IgD-negative memory B cell (primary cell): ENCODE data around the gene FBXW5. TPM values are rescaled to one million over a fixed set of nuclear protein-coding genes. Genes with fewer than 3 reads are reported as not detected.

Source experiments
- H3K27ac Mint-ChIP-seq, 3 donors: one replicate each; pipeline ENCODE4 v1.8.0; 2020 to 2022; ENCODE audit warnings: mild to moderate bottlenecking in 3 of 3, mixed read lengths in 3 of 3, moderate library complexity in 1 of 3
- H3K27me3 Mint-ChIP-seq: one replicate; pipeline ENCODE4 v1.8.0; 2021; ENCODE audit warnings: mixed read lengths
- H3K36me3 Mint-ChIP-seq: one replicate; pipeline ENCODE4 v1.8.0; 2020; ENCODE audit warnings: mild to moderate bottlenecking, mixed read lengths
- H3K4me1 Mint-ChIP-seq, 3 donors: one replicate each; pipeline ENCODE4 v1.8.0; 2020 to 2022; ENCODE audit warnings: mixed read lengths in 3 of 3, mild to moderate bottlenecking in 1 of 3
- H3K4me3 Mint-ChIP-seq, 4 donors: one replicate each; pipeline ENCODE4 v1.8.0; 2020 to 2022; ENCODE audit warnings: mild to moderate bottlenecking in 4 of 4, mixed read lengths in 4 of 4, moderate library complexity in 3 of 4
- H3K9me3 Mint-ChIP-seq, 3 donors: one replicate each; pipeline ENCODE4 v1.8.0; 2020 to 2021; ENCODE audit warnings: mixed read lengths in 3 of 3, mild to moderate bottlenecking in 1 of 3
- polyA plus RNA-seq: library from polyadenylated mRNA; unstranded; fragments of 300-500 nt; fragmentation: Illumina TruSeq; gene quantifications from one replicate; pipeline ENCODE4 v1.2.3, GENCODE V29; 2021

The FBXW5 gene, protein sequence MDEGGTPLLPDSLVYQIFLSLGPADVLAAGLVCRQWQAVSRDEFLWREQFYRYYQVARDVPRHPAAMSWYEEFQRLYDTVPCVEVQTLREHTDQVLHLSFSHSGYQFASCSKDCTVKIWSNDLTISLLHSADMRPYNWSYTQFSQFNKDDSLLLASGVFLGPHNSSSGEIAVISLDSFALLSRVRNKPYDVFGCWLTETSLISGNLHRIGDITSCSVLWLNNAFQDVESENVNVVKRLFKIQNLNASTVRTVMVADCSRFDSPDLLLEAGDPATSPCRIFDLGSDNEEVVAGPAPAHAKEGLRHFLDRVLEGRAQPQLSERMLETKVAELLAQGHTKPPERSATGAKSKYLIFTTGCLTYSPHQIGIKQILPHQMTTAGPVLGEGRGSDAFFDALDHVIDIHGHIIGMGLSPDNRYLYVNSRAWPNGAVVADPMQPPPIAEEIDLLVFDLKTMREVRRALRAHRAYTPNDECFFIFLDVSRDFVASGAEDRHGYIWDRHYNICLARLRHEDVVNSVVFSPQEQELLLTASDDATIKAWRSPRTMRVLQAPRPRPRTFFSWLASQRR
- 108 TPM for polyA plus RNA-seq

DNA sequence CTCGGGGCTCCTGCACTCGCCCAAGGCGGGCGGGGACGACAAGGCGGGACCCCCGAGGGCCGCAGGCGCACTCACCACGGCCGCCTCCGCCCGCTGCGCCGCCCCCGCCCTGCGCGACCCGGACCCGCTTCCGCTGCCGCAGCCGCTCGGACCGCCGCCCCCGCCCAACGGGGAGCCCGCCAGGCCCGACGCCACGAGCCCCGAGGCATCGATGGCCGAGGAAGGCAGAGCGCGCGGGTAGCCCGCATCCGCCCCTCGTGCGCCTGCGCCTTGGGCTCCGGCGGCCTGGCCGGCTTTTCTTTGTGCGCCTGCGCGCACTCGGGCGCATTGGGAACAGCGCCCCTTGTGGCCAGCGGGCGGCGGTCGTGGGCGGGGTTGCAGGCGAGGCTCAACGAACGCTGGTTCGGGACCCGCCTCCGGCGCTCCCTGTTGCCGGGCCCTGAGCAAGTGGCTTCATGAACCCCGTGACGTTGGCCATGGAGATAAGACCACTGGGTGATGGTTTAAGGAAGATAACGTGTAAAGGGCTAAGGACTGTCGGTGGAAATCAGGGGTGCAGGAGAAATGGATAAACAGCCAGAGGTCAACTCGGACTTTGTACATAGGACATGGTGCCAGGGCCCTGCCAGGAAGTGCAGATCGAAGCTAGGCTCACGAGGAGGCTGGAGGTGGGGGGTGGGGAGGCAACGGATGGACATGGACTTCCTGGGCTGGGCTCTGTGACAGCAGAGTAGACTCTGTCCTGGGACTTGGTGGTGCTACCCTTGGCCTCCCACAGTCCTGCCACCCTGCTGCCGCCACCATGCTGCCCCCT is at the start of gene FBXW5, which contains the start of gene C8G:
Gene FBXW5, minus strand, starts transcription at position 220 of the 814 bp plus-strand sequence. CDS start 655 bp downstream, outside the sequence.
Gene C8G, plus strand, starts transcription at position 725 of the 814 bp plus-strand sequence. Its CDS starts 78 bp downstream, at position 803.
- Mint-ChIP-seq H3K27ac (peak within 1 kb of the TSS in 2 of 3 donors; percentile 87 to 90), H3K4me1 (peaks cover 0 to 8% (median 1%) of the 10 kb centered on the region in 3 donors), H3K9me3 (no peaks in the 10 kb centered on the region), H3K36me3 (no peaks in the 10 kb centered on the region), H3K4me3 (peak within 1 kb of the TSS; percentile 76 to 87 (median 82)), H3K27me3 (no peaks in the 10 kb centered on the region)

DNA sequence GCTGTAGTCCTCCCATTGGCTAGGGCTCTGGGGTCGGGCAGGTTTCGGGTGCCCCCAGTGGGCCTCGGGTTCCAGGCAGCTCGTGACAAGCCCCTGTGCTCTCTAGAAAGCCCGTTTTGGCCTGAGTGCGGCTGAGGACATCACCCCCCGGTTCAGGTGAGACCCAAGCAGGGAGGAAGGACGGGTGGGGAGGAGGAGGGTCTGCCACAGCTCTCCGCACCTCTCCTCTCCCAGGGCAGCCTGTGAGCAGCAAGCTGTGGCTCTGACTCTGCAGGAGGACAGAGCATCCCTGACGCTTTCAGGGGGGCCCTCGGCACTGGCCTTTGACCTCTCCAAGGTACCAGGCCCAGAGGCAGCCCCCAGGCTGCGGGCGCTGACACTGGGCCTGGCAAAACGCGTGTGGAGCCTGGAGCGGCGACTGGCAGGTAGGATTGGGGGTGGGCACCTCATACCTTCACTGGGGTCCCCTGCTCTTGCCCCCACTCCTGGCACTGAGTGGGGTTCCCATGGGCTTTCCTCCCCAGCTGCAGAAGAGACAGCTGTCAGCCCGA is 48.4 kb upstream of the FBXW5 start:
- Mint-ChIP-seq H3K27ac (peak overlapping the region; percentile 87 to 95 (median 90)), H3K9me3 (no peaks in the 10 kb centered on the region), H3K36me3 (no peaks in the 10 kb centered on the region), H3K4me1 (peaks cover 12 to 14% (median 13%) of the 10 kb centered on the region in 3 donors), H3K4me3 (peak overlapping the region; percentile 86 to 95 (median 89)), H3K27me3 (peaks cover 4% of the 10 kb centered on the region)

DNA sequence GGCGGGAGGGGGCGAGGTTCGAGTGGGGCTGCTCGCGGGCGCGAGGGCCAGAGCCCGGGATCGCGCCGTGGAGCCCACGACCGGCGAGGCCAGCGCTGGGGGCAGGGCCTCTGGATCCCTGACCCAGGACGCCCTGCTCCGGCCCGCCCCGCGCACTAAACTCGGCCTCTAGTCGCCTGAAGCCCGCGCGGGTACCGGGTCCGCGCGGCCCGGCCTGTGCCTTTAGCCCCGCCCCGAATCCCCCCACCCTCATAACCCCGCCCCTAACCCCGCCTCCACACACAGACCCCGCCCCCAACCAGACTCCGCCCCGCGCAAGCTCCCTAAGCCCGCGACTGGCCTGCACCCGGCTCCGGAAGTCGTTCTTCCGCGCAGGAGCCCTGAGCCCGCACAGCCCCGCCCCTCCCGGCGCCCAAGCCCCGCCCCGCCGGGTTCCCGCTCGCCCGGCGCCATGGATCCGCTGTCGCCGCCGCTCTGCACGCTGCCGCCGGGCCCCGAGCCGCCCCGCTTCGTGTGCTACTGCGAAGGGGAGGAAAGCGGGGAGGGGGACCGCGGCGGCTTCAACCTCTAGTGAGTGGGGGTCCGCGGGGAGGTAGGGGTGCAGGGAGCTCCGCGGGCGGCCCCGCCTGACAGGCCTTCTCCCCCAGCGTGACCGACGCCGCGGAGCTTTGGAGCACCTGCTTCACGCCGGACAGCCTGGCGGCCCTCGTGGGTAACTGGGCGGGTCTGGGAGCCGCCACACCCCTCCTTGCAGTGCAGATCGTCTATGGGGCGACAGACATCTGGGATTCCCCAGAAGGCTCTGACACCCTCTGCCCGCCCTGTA is 47.7 kb upstream of the FBXW5 start, which contains the start of gene PAXX:
Gene PAXX, plus strand, starts transcription at position 430 of the 826 bp plus-strand sequence. Its CDS starts 22 bp downstream, at position 452.
- peaks cover 8% of the 10 kb centered on the region for H3K27me3 Mint-ChIP-seq
- peak within 1 kb of the TSS; percentile 86 to 95 (median 89) for H3K4me3 Mint-ChIP-seq
- no peaks in the 10 kb centered on the region for H3K9me3 Mint-ChIP-seq
- peaks cover 8 to 11% (median 9%) of the 10 kb centered on the region in 3 donors for H3K4me1 Mint-ChIP-seq
- peak within 1 kb of the TSS; percentile 87 to 95 (median 90) for H3K27ac Mint-ChIP-seq
- no peaks in the 10 kb centered on the region for H3K36me3 Mint-ChIP-seq

DNA sequence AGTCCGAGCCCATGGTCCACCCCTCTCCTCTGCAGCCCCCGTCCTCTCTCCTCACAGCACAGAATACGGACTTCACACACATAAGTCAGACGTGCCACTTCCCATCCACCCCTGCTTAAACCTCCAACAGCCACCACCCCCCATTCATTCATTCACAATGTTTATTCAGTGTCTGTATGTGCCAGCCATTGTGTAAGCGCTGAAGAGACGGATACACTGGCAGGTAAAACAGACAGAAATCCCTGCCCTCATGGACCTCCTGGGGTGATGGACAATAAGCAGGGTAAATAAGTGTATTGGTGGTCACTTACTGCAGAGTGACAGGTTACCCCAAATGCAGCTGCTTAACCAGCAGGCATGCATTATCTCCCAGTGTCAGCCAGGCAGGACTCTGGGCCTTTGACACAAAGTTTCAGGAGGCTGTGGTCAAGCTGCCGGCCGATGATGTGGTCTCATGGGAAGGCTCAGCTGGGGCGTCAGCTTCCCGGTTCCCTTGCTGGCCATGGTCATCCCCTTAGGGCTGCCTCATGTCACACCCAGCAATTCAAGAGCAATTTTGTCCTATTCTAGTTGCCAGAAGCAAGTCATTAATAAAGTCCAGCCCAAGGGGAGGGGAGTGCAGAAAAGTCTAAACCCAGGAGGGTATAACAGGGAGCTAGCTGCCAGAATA is 45.8 kb upstream of the FBXW5 start:
- H3K9me3 Mint-ChIP-seq: no peaks in the 10 kb centered on the region

DNA sequence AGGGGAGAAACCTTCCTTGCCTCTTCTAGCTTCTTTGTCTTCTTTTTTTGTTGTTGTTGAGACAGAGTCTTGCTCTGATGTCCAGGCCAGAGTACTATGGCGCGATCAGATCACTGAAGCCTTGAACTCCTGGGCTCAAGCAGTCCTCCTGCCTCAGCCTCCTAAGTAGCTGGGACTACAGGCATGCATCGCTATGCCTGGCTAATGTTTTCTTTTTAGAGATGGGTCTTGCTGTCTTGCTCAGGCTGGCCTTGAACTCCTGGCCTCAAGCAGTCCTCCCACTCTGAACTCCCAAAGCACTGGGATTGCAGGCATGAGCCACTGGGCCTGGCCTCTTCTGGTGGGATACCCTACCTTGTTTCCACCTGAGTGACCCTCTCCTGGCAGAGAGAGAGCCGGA is 44.3 kb upstream of the FBXW5 start:
- H3K4me3 Mint-ChIP-seq: peak overlapping the region in 1 of 4 donors; percentile 41
- peaks cover 8 to 9% (median 9%) of the 10 kb centered on the region in 3 donors for H3K4me1 Mint-ChIP-seq
- peak overlapping the region in 1 of 3 donors; percentile 19 for H3K27ac Mint-ChIP-seq
- no peaks in the 10 kb centered on the region for H3K9me3 Mint-ChIP-seq
- H3K36me3 Mint-ChIP-seq: peaks cover under 1% of the 10 kb centered on the region
- H3K27me3 Mint-ChIP-seq: peaks cover 17% of the 10 kb centered on the region

More for the DNA sequence above, 45.8 kb upstream of the FBXW5 start:
- Mint-ChIP-seq H3K4me3 (peak overlapping the region in 3 of 4 donors; percentile 18 to 86 (median 77)), H3K36me3 (no peaks in the 10 kb centered on the region), H3K27me3 (peaks cover 14% of the 10 kb centered on the region), H3K27ac (peak overlapping the region in 2 of 3 donors; percentile 37 to 67), H3K4me1 (peaks cover 6 to 9% (median 8%) of the 10 kb centered on the region in 3 donors)

DNA sequence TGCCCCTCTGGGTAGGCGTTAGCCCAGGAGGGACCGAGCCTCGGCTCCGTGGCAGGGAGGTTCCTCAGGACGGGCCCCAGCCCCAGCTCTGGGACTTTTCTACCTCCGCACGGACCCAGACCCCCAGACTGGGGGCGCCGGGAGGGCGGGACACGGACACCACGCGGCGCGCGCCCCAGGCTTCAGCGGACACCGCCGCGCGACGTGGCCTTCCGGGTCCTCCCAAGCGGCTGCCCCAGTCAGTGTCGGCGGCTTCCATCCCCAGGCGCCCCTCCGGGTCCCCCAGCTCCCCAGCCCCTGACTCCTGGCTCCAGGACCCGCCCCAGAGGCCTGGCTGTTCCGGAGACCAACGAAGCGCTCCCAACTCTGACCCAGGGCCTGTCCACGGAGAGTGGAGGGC is 41.3 kb upstream of the FBXW5 start:
- Mint-ChIP-seq H3K36me3 (peaks cover 2% of the 10 kb centered on the region), H3K27me3 (peaks cover 30% of the 10 kb centered on the region), H3K9me3 (no peaks in the 10 kb centered on the region), H3K27ac (peak overlapping the region in 1 of 3 donors; percentile 45), H3K4me1 (peaks cover 3 to 8% (median 7%) of the 10 kb centered on the region in 3 donors), H3K4me3 (peak overlapping the region in 1 of 4 donors; percentile 37)

DNA sequence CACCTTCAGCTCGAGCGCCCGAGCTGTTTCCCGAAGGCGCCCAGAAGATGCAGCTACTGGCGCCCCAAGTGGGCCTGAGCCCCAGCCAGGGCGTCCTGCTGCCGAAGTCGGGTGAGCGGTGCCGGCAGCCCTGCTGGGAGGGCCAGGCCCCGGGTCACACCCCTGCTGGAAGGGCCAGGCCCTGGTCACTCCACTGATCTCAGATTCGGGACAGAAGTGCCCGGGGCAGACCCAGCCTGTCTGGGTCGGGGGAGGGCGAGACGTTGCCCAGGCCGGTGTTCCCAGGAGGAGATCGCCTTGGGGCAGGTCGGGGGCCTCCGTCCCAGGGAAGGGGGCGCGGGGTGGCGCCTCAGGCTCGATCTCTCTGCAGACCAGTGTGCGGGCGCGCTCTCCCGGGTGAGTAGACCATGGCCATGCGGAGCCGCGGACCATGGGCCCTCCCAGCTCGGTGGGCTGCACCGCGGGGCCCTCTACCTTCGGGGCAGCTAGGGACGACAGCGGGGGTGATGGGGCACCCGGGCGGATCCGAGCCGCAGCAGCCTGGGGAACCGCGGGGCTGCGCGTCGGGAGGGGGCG is 40.6 kb upstream of the FBXW5 start:
- Mint-ChIP-seq H3K27ac (no peak overlapping the region), H3K4me1 (peaks cover 3 to 7% (median 4%) of the 10 kb centered on the region in 3 donors), H3K27me3 (peaks cover 30% of the 10 kb centered on the region), H3K4me3 (no peak overlapping the region), H3K9me3 (no peaks in the 10 kb centered on the region), H3K36me3 (peaks cover 2% of the 10 kb centered on the region)

DNA sequence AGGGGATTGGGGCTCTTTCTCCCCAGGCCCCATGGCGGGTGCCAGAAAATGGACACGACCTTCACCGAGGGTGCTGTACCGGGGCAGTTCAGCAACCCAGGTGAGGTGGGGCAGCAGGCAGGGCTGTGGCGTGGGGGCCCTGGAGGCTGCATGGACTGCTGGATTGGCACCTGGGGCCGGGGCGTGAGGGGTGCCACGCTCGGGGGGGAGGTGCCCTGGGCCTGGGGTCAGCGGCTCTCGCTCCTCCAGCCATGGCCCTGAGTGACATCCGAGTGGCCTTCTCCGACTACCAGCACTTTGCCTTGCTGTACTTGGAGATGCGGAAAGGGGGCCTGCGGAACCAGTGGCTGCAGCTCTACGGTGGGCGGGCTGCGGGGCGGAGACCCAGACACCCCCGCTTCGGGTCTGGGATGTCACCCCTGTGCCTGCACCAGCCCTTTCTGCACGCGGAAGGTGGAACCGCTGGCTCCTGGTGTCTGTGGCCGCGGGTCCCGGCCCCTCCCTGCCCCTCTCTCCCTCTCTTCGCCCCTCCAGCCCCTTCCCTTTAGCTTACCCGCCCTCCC is 40.0 kb upstream of the FBXW5 start:
- Mint-ChIP-seq H3K27me3 (peaks cover 30% of the 10 kb centered on the region), H3K4me1 (peaks cover 3 to 7% (median 4%) of the 10 kb centered on the region in 3 donors), H3K36me3 (peaks cover 2% of the 10 kb centered on the region), H3K4me3 (no peak overlapping the region), H3K27ac (no peak overlapping the region), H3K9me3 (no peaks in the 10 kb centered on the region)

DNA sequence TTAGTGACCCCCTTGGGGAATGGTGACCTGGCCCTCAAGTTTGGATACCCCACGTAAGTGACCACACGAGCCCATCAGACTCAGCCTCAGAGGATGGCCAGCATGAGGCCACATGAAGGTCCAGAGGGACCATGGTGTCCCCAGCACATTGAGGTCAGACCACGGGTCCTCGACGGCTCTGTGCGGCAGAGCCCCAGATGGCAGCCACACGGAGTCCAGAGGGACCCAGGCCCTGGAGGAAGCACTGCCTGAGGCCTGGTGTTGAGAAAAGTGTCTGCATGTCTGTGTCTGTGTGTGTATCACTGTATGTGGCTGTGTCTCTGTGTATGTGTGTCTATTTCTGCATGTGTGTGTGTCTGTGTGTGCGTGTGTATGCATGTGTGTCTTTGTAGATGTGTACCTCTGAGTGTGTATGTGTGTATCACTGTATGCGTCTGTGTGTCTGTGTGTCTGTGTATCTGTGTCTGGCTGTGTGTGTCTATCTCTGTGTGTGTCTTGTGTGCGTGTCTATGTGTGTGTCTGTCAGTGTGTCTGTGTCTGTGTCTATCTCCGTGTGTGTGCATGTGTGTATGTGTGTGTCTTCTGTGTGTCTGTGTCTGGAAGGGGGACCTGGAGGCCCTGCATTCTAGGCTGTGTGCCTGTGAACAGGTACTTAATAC is 39.2 kb upstream of the FBXW5 start:
- Mint-ChIP-seq H3K36me3 (peaks cover 2% of the 10 kb centered on the region), H3K4me3 (no peak overlapping the region), H3K9me3 (no peaks in the 10 kb centered on the region), H3K27ac (peak overlapping the region in 1 of 3 donors; percentile 71), H3K4me1 (peaks cover 0 to 7% (median 3%) of the 10 kb centered on the region in 3 donors), H3K27me3 (peaks cover 28% of the 10 kb centered on the region)

DNA sequence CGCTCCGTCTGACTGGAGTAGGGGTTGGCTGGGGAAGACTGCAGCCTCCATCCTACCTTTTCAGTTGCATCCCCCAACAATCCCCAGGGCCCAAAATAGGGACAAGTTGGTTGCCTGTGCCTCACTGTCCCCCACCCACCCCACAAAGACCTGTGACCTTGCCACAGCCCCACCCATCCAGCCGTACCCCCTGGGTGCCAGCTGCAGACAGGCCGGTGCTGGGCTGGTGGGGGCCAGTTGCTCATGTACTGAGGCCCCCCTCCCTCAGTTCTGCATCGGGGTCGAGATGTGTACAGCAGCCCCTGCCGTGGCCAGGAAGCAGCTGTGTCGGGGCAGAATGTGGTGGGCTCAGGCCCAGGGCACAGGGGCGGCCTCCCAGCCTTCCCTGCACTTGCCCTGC is 38.6 kb upstream of the FBXW5 start:
- no peaks in the 10 kb centered on the region for H3K9me3 Mint-ChIP-seq
- H3K27me3 Mint-ChIP-seq: peaks cover 28% of the 10 kb centered on the region
- no peak overlapping the region for H3K27ac Mint-ChIP-seq
- H3K4me1 Mint-ChIP-seq: peaks cover 0 to 7% (median 3%) of the 10 kb centered on the region in 3 donors
- H3K4me3 Mint-ChIP-seq: no peak overlapping the region
- H3K36me3 Mint-ChIP-seq: peaks cover 2% of the 10 kb centered on the region

DNA sequence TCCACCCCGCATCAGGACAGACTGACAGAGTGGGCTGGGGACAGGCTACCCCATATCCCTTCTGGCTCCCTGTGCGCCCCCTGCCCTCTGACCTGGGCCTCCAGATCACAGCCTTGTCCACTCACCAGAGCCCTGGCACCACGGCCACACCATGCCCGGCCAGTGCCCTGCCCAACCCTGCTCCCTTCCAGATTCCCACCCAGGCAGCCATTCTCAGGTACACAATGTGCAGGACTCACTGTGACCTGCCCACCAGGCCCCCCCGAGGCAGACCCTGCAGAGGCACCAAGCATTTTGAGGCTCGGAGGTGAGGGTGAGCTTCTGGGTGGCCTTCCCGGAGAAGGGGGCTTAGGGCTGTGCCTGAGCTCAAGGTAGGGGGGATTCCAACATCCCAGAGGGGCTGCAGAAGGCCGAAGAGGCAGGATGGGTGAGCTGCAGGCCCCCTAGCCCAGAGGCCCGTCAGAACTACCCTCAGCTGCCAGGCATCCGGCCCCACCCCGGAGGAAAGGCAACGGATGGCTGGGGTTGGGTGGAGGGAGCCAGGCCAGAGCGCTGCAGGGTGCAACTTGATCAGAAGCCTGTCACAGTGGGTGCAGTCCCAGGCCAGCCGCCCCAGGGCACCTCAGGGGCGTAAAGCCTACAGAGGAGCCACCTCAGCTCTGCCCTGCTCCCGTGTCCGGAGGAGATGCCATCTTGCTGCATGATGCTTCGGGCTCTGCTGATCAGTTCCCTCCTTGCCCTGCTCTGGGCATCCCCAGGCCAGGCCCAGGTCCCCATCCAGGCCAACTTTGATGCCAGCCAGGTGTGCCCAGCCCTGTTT is 37.9 kb upstream of the FBXW5 start, which contains the start of gene LCNL1:
Gene LCNL1, plus strand, starts transcription at position 762 of the 820 bp plus-strand sequence. CDS start 594 bp downstream, outside the sequence.
- H3K27ac Mint-ChIP-seq: peak within 1 kb of the TSS in 1 of 3 donors; percentile 71
- H3K9me3 Mint-ChIP-seq: no peaks in the 10 kb centered on the region
- peaks cover 2% of the 10 kb centered on the region for H3K36me3 Mint-ChIP-seq
- H3K4me3 Mint-ChIP-seq: no peak within 1 kb of the TSS
- H3K27me3 Mint-ChIP-seq: peaks cover 24% of the 10 kb centered on the region
- H3K4me1 Mint-ChIP-seq: peaks cover 0 to 5% (median 3%) of the 10 kb centered on the region in 3 donors
